ENCODE measurements around the gene TIMP2.

GRCh38 chr17:78934681-78935418 lies 9.7 kb upstream of the TIMP2 start:
- TF ChIP-seq CTCF (IDR thresholded peaks at IDR 0.05; ENCODE audit: extremely low read depth in 1 of 2, insufficient read depth in 1 of 2, low read depth in 1 of 2, low read length in 2 of 2) (no peak), MAX (IDR thresholded peaks at IDR 0.05; ENCODE audit: insufficient read depth, insufficient read length) (no peak), EZH2 (IDR thresholded peaks at IDR 0.05; ENCODE audit: borderline replicate concordance, low read depth, low read length, severe bottlenecking) (no peak), POLR2A (IDR thresholded peaks at IDR 0.05; ENCODE audit: low read depth, low read length) (no peak), POLR2AphosphoS5 (IDR thresholded peaks at IDR 0.05; ENCODE audit: insufficient read depth, low read depth, low read length) (no peak), MYC (IDR thresholded peaks at IDR 0.05; ENCODE audit: low read depth, low read length) (no peak), FOS (IDR thresholded peaks at IDR 0.05; ENCODE audit: borderline replicate concordance, insufficient read depth, low read length) (no peak)
